Effector memory CD8-positive, alpha-beta T cell (primary cell): ENCODE data around the gene EEPD1.
"Not testable (repeated sequence)": the region's sequence is repeated elsewhere in the genome, so short reads cannot be mapped to it uniquely, and the experiment has no call there.

Experiments
- ATAC-seq: fragments of 150-1000 bp; cut with Tn5 transposase; replicated peaks from 2 replicates; pipeline ENCODE4 v1.10.0; 2021; ENCODE audit warnings: mild to moderate bottlenecking, moderate library complexity
- DNase-seq, 3 experiments: peaks; one replicate each; pipeline ENCODE4 v3.0.0; 2021
- H3K27ac Mint-ChIP-seq, 2 donors: one replicate each; pipeline ENCODE4 v1.8.0; 2022; ENCODE audit warnings: mild to moderate bottlenecking in 2 of 2, mixed read lengths in 2 of 2, moderate library complexity in 2 of 2
- H3K27me3 Mint-ChIP-seq, 2 donors: one replicate each; pipeline ENCODE4 v1.8.0; 2022; ENCODE audit warnings: mixed read lengths in 2 of 2
- H3K36me3 Mint-ChIP-seq: one replicate; pipeline ENCODE4 v1.8.0; 2022; ENCODE audit warnings: mild to moderate bottlenecking, moderate library complexity, mixed read lengths; ENCODE audit not compliant: insufficient read depth
- H3K4me1 Mint-ChIP-seq, 2 donors: one replicate each; pipeline ENCODE4 v1.8.0; 2022; ENCODE audit warnings: low read depth in 2 of 2, mixed read lengths in 2 of 2
- H3K4me3 Mint-ChIP-seq, 2 donors: one replicate each; pipeline ENCODE4 v1.8.0; 2022; ENCODE audit warnings: mild to moderate bottlenecking in 2 of 2, mixed read lengths in 2 of 2, moderate library complexity in 2 of 2
- H3K9me3 Mint-ChIP-seq, 2 donors: one replicate each; pipeline ENCODE4 v1.8.0; 2022; ENCODE audit warnings: mixed read lengths in 2 of 2

EEPD1 gene

DNA sequence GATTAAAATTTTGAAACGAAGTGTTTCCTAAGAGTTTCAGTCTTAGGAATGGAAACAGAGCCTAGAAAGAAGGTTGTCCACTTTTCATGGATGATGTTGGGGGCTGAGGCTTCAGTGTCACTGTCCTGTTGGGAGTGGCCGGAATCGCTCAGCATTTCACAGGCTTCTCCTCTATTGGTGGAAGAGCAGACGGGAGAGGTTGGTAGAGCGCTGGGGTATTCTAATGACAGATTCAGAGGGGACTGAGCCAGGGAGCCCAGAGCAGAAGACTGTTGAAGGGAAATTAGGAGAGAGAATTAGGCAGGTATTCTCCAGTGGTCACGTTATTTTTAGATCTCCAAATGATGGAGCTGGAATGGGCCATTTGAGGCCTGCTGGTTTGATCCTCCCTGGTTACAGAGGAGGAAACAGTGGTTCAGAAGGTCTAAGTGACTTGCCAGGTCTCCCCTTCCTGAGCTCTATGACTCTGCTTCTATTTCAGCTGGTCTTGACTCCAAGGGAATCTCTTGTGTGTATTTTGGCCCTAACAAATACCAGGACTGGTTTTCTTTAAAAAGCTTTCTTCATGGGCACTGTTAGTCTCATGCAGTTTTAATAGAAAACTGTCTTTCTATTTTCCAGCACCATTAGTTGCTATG is 35.7 kb upstream of the EEPD1 start:
- Mint-ChIP-seq H3K27ac (peak overlapping the region; percentile 1 to 7), H3K4me1 (peaks cover 12 to 23% of the 10 kb centered on the region in 2 donors), H3K36me3 (no peaks in the 10 kb centered on the region), H3K27me3 (peaks cover 31% of the 10 kb centered on the region in 2 donors), H3K4me3 (peak overlapping the region in 1 of 2 donors; percentile 6), H3K9me3 (peaks cover 0 to 6% of the 10 kb centered on the region in 2 donors)
- DNase-seq, result no peak
- no peak for ATAC-seq

DNA sequence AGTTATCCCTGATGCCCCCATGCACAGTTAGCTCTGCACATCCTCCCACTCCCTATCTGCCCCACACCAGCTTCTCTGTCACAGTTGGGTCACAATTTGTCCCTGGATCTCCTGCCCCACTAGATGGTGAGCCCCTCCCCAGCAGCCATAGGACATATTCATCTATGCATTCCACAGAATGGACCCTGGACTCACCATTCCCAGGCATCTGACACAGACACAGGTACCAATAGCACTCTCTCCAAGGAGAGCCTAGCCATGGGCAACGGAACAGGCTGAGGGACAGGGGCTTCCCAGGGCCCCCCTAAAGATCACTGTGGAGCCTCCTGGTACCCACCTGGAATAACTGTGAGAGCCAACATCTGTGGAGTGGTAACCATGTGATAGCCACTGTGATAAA is 34.7 kb upstream of the EEPD1 start:
- H3K9me3 Mint-ChIP-seq, result peaks cover 0 to 11% of the 10 kb centered on the region in 2 donors
- ATAC-seq (no peak), DNase-seq (no peak)
- H3K36me3 Mint-ChIP-seq, result no peaks in the 10 kb centered on the region
- peaks cover 36 to 40% of the 10 kb centered on the region in 2 donors for H3K27me3 Mint-ChIP-seq
- peaks cover 12 to 23% of the 10 kb centered on the region in 2 donors for H3K4me1 Mint-ChIP-seq
- H3K27ac Mint-ChIP-seq, result no peak overlapping the region
- H3K4me3 Mint-ChIP-seq, result no peak overlapping the region

- no peak overlapping the region for H3K4me3 Mint-ChIP-seq
- H3K9me3 Mint-ChIP-seq, result peaks cover 0 to 11% of the 10 kb centered on the region in 2 donors
- DNase-seq, result no peak
- H3K27me3 Mint-ChIP-seq, result peaks cover 36 to 40% of the 10 kb centered on the region in 2 donors
- H3K36me3 Mint-ChIP-seq, result no peaks in the 10 kb centered on the region
- peaks cover 12 to 23% of the 10 kb centered on the region in 2 donors for H3K4me1 Mint-ChIP-seq
- no peak for ATAC-seq
- no peak overlapping the region for H3K27ac Mint-ChIP-seq
Observed at GRCh38 chr7:36119005-36119706, 33.9 kb upstream of the EEPD1 start.

DNA sequence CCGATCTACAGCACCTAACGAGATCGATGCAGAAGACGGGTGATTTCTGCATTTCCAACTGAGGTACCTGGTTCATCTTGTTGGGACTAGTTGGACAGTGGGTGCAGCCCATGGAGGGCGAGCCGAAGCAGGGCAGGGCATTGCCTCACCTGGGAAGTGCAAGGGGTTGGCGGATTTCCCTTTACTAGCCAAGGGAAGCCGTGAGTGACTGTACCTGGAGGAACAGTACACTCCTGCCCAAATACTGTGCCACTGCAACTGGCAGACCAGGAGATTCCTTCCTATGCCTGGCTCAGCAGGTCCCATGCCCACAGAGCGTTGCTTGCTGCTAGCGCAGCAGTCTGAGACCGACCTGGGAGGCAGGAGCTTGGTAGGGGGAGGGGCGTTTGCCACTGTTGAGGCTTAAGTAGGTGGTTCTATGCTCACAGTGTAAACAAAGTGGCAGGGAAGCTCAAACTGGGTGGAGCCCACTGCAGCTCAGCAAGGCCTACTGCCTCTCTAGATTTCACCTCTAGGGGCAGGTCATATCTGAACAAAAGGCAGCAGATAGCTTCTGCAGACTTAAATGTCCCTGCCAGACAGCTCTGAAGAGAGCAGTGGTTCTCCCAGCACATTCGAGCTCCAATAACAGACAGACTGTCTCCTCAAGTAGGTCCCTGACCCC is 32.9 kb upstream of the EEPD1 start:
- H3K27ac Mint-ChIP-seq, H3K36me3 Mint-ChIP-seq: not testable (repeated sequence)

DNA sequence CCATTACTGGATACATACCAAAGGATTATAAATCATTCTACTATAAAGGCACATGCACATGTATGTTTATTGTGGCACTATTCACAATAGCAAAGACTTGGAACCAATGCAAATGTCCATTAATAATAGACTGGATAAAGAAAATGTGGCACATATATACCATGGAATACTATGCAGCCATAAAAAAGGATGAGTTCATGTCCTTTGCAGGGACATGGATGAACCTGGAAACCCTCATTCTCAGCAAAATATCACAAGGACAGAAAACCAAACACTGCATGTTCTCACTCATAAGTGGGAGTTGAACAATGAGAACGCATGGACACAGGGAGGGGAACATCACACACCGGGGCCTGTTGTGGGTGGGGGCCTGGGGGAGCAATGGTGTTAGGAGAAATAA is 27.4 kb upstream of the EEPD1 start:
- not testable (repeated sequence) for H3K4me3 Mint-ChIP-seq, H3K27ac Mint-ChIP-seq, H3K4me1 Mint-ChIP-seq, DNase-seq, H3K36me3 Mint-ChIP-seq, ATAC-seq
- H3K9me3 Mint-ChIP-seq, result peaks cover 0 to 11% of the 10 kb centered on the region in 2 donors
- H3K27me3 Mint-ChIP-seq, result peaks cover 12 to 17% of the 10 kb centered on the region in 2 donors

More for the DNA sequence above, 32.9 kb upstream of the EEPD1 start:
- DNase-seq, ATAC-seq, H3K4me3 Mint-ChIP-seq: not testable (repeated sequence)
- peaks cover 12 to 23% of the 10 kb centered on the region in 2 donors for H3K4me1 Mint-ChIP-seq
- H3K27me3 Mint-ChIP-seq, result peaks cover 34 to 36% of the 10 kb centered on the region in 2 donors
- peaks cover 0 to 11% of the 10 kb centered on the region in 2 donors for H3K9me3 Mint-ChIP-seq

DNA sequence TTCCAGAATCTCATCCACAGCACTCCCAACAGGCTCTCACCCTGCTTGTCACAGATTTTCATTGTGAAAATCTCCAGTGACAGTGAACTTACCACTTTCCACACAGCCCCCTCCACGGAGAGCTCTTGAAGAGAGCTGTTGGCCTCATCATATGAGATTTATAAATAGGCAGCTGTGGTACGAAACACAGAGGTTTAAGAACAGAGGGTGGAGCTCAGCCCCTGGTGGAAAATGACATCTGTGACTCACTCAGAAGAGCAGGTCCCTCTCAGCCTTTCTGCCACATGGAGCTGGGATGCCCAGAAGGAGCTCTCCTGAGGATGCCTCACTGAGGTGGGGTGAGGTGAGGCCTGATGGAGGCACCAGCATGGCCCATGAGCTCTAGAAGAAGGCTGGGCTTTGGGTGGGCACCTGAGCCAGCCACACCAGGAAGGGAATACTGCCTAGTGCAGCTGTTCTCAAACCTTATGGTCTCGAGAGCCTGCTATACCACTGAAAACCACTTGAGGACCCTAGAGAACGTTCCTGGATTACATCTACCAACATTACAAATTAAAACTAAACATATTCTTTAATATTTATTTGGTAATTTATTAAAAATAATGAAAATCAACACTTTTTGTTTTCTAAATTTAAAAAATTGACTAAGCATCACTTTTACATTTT is 25.8 kb upstream of the EEPD1 start:
- Mint-ChIP-seq H3K27me3 (peaks cover 6 to 26% of the 10 kb centered on the region in 2 donors), H3K4me3 (no peak overlapping the region), H3K27ac (no peak overlapping the region), H3K36me3 (no peaks in the 10 kb centered on the region), H3K9me3 (peaks cover 0 to 6% of the 10 kb centered on the region in 2 donors), H3K4me1 (no peaks in the 10 kb centered on the region)
- no peak for ATAC-seq
- DNase-seq, result no peak

- H3K27me3 Mint-ChIP-seq, result peaks cover 0 to 18% of the 10 kb centered on the region in 2 donors
- H3K27ac Mint-ChIP-seq, result no peak overlapping the region
- H3K9me3 Mint-ChIP-seq, result no peaks in the 10 kb centered on the region
- DNase-seq, result no peak
- H3K36me3 Mint-ChIP-seq, result no peaks in the 10 kb centered on the region
- H3K4me1 Mint-ChIP-seq, result no peaks in the 10 kb centered on the region
- no peak overlapping the region for H3K4me3 Mint-ChIP-seq
- ATAC-seq, result no peak
Observed at GRCh38 chr7:36128448-36129047, 24.5 kb upstream of the EEPD1 start.

- Mint-ChIP-seq H3K36me3 (no peaks in the 10 kb centered on the region), H3K4me3 (no peak overlapping the region), H3K27ac (no peak overlapping the region), H3K27me3 (peaks cover 0 to 20% of the 10 kb centered on the region in 2 donors), H3K4me1 (no peaks in the 10 kb centered on the region), H3K9me3 (no peaks in the 10 kb centered on the region)
- DNase-seq (no peak), ATAC-seq (no peak)
Observed at GRCh38 chr7:36129048-36129534, 24.0 kb upstream of the EEPD1 start.

GRCh38 chr7:36130236-36130945 is 22.7 kb upstream of the EEPD1 start:
- Mint-ChIP-seq H3K27me3 (peaks cover 0 to 20% of the 10 kb centered on the region in 2 donors), H3K4me1 (no peaks in the 10 kb centered on the region), H3K36me3 (no peaks in the 10 kb centered on the region), H3K27ac (no peak overlapping the region), H3K4me3 (no peak overlapping the region), H3K9me3 (no peaks in the 10 kb centered on the region)
- ATAC-seq (no peak), DNase-seq (no peak)

GRCh38 chr7:36131026-36131425 is 22.0 kb upstream of the EEPD1 start:
- DNase-seq, result no peak
- Mint-ChIP-seq H3K4me1 (no peaks in the 10 kb centered on the region), H3K36me3 (no peaks in the 10 kb centered on the region), H3K4me3 (no peak overlapping the region), H3K27ac (no peak overlapping the region), H3K9me3 (no peaks in the 10 kb centered on the region), H3K27me3 (peaks cover 0 to 20% of the 10 kb centered on the region in 2 donors)
- no peak for ATAC-seq

- ATAC-seq (no peak), DNase-seq (no peak)
- Mint-ChIP-seq H3K4me1 (no peaks in the 10 kb centered on the region), H3K36me3 (no peaks in the 10 kb centered on the region), H3K27ac (no peak overlapping the region), H3K27me3 (peaks cover 0 to 20% of the 10 kb centered on the region in 2 donors), H3K4me3 (no peak overlapping the region), H3K9me3 (no peaks in the 10 kb centered on the region)
Observed at GRCh38 chr7:36131499-36131898, 21.6 kb upstream of the EEPD1 start.

GRCh38 chr7:36132012-36132411 is 21.0 kb upstream of the EEPD1 start:
- H3K27me3 Mint-ChIP-seq, result peaks cover under 1 to 20% of the 10 kb centered on the region in 2 donors
- no peak overlapping the region for H3K4me3 Mint-ChIP-seq
- H3K9me3 Mint-ChIP-seq, result no peaks in the 10 kb centered on the region

More at GRCh38 chr7:36132012-36132411, 21.0 kb upstream of the EEPD1 start:
- no peaks in the 10 kb centered on the region for H3K36me3 Mint-ChIP-seq
- ATAC-seq, result no peak
- H3K4me1 Mint-ChIP-seq, result no peaks in the 10 kb centered on the region
- no peak for DNase-seq
- no peak overlapping the region for H3K27ac Mint-ChIP-seq
